GM12891 (cell line): Measurements from ENCODE around the gene AXDND1.

Experiments used
- PAX5 ChIP-seq: IDR thresholded peaks from 2 replicates; pipeline ENCODE4 v1.6.1; 2011; ENCODE audit warnings: low read length, moderate library complexity, mild to moderate bottlenecking; ENCODE audit not compliant: insufficient read depth, severe bottlenecking
- POLR2A ChIP-seq: IDR thresholded peaks from 2 replicates; pipeline ENCODE4 v1.6.1; 2011; ENCODE audit warnings: low read depth, low read length, control low read depth
- POLR2AphosphoS5 ChIP-seq: IDR thresholded peaks from 2 replicates; pipeline ENCODE4 v1.6.1; 2011; ENCODE audit warnings: low read depth, low read length, control low read depth
- POU2F2 ChIP-seq: IDR thresholded peaks from 2 replicates; pipeline ENCODE4 v1.6.1; 2011; ENCODE audit warnings: low read depth, mild to moderate bottlenecking, control low read depth, low read length, moderate library complexity
- SPI1 ChIP-seq: IDR thresholded peaks from 2 replicates; pipeline ENCODE4 v1.6.1; 2011; ENCODE audit warnings: low read depth, low read length, control low read depth
- TAF1 ChIP-seq: IDR thresholded peaks from 2 replicates; pipeline ENCODE4 v1.6.1; 2011; ENCODE audit warnings: low read depth, low read length, control low read depth

GRCh38 chr1:179554427-179554826, 188.7 kb downstream of the AXDND1 start:
- no peak for TF ChIP-seq POLR2A
- no peak for TF ChIP-seq PAX5
- TF ChIP-seq TAF1 = no peak
- TF ChIP-seq SPI1 = no peak
- no peak for TF ChIP-seq POLR2AphosphoS5
- no peak for TF ChIP-seq POU2F2
